HG03432 (cell line): ENCODE results near the gene VAC14.

ENCODE experiments used
- ATAC-seq: cut with Tn5 transposase; IDR thresholded peaks from one replicate; pipeline ENCODE4 v1.9.1; 2021; ENCODE audit warnings: mild to moderate bottlenecking, moderate library complexity; ENCODE audit not compliant: unreplicated experiment

VAC14 gene

DNA sequence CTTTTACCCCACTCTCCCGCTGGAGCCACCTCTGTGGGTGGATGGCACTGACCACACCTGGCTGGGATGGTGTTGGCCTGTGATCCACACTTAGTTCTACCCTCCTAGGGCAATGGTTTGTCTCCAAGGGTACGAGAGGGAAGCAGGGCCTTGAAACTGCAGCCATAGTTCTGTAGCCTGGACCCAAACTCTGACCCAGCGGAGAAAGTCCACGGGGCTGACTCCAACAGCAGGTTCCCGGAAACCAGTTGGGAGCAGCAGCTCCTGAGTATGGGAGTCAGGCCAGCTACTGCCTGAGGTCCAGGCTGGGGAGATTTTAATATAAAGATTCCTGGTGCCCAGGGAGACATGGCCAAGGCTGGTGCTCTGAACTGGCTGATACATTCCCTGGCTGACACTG is 91.5 kb downstream of the VAC14 start:
- no peak for ATAC-seq

DNA sequence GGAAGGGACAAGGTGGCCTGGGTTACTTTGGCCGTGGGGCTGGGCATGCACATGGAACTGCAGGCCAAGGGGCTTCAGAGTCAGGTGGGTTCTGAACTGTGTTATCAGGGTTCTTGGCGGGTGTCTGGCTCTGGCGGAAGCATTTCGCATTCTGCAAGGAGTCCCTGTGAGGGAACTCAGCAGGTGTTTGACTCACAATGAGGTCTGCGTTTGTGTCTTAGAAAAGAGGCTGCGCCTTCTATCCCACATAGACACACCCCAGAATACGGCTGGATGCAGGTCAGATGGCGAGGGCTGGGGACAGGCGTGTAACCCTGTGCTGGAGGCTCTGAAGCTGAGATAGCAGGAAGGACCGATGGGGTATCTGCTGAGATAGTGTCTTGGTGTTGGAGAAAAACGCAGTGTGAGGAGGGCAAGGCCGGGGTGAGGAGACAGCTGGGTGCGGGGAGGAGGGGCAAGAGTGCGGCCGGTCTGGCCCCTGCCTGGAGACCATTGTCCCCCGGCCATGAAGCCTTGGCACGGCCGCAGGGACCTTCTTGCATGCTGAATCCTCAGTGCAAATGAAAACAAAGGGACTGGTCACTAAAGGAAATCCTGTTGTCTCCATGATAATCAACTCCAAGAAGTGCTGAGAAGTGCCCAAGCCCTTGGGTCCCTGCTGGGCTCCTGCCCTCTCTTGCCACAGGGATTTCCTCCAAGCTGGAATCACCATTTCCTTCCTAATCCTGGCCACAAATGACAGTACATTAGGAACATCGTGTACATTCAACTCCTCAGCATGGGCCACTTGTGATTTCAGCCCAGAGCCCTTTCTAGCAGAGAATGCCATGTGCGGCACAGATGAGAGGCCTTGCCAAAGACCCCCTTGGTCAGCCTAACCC is 92.4 kb downstream of the VAC14 start:
- no peak for ATAC-seq

DNA sequence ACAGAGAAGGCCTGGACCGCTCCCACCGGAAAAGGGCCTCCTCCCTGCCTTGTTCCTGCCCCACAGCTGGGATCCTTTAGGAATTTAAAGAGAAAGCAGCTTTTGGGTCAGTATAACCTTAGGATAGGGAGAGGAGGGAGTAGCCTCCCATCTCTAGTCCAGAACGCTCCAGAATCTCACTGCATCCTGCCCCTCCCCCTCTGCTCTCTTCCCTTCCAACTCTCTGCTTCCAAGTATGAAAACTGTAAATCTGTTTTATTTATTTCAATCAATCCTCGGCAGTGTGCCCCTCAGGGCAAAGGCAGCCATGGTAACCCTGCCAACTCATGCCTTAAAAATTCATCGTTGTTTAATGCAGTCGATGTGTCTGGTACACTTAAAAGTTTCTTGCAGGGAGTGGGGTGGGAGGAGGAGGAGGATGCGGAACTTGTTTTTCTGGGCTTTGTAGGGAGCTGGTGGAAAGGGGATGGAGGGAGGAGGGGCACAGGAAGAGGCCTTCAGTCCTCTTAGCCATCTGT is 94.0 kb downstream of the VAC14 start:
- ATAC-seq: no peak

DNA sequence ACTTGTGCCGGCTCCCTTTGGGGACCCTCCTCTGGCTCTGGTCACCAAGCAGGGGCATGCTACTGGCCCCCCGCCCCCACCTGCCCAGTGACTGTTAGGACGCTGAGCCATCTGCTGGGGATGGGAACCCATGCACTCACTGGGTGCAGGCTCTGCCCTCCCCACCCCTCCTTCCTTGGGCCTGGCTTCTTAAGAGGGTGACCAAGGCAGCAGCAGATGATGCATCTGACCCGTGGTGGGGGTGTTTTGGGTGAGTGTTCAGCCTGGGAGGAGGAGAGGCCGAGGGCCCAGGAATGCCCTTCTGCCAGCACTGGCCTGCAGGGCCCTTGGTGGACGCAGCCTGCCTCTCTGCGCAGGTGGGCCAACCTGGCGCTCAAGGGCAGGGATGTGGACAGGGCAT is 95.9 kb downstream of the VAC14 start:
- no peak for ATAC-seq

DNA sequence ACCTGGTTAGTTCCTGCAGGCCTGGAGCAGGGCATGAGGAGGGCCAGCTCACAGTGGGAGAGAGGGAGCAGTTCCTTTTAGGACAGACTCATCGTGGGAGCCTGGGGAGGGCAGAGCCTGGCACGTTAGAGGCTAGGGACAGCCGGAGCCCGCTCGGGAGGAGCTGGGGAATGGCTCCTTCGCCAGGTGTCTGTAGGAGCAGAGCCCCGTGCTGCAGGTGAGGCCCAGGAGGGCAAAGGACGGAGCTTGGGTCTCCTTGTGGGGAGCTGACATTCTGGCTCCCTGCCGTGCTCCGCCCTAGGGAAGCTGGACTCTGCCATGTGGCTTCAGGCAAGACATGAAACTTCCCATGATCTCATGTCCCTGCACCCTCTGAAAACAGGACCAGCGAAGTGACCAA is 96.4 kb downstream of the VAC14 start:
- ATAC-seq: no peak

DNA sequence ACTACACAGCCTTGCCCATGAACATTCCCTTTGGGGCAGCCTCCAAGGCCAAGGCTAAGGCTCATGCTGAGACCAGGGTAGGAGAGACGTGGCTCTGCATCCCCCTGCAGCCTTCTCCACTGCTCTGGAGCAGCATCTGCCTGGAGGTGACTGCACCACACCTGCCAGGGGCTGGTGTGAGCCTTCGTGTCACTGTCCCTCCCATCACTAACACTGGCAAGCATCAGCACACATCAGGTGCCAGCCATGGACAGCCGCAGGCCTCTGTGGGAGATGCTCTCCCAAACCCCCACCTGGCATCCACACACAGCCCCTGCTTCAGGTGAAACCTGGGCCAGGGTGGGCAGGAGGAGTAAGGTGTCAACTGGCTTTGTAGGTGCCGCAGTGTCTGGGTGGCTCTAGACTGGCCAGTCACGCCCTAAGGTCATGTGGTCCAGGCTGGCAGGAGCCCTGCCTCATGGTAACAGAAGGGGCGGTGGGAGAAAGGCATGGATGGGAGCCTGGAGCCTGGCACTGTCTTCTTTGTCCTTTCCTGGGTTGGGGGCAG is 97.0 kb downstream of the VAC14 start:
- no peak for ATAC-seq

DNA sequence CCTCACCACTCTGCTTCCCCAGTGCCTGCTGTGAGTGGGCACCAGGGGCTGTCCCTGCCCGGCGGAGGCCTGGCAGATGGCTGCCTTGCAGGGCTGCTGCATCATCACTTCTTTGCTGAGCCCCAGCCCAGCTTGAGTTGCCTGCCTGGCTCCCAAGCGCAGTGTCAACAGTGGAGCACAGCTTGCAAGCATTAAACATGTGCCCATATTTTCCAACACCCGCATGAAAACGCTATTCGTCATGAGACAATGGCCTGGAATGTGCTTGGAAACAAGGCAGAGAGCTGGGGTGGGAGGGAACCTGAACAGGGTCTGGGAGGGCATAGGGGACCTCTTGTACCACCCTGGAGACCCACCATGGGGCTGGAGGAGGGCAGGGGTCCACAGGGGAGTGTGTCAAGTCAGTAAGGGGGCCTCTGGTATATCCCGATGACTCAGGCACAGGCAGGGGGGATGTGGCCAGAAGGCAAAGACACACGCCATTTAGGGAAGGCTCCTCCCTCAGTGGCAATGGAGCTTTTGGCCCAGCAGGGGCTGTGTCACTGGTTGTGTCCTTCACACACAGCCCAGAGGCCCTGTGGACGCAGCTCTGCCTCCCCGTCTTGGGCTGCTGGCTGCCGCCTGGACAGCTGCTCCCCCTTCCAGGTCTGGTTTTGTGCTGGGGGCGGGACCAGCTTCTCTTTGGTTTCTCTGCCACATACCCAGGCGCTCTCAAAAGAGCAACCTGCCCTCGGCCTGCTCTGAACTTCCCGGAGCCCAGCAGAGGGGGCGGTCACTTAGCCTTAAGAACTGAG is 97.7 kb downstream of the VAC14 start:
- ATAC-seq: no peak

DNA sequence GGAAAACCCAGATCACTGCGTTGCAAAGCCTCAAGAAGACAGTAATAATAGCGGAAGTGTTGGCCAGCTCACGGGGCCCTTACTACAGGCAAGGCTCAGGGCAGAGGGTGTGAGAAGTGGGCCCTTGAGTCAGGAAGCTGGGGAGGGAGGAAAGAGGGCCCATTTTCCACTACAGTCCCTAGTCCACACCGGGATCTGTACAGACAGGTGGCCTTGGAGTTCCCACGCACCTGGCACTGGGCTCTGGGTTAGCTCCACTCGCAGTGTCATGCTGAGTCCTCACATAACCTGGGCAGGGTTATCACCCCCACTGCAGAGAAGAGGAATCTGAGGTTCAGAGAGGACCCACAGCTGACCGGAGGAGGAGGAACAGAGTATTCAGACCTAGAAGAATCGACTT is 98.3 kb downstream of the VAC14 start:
- no peak for ATAC-seq

DNA sequence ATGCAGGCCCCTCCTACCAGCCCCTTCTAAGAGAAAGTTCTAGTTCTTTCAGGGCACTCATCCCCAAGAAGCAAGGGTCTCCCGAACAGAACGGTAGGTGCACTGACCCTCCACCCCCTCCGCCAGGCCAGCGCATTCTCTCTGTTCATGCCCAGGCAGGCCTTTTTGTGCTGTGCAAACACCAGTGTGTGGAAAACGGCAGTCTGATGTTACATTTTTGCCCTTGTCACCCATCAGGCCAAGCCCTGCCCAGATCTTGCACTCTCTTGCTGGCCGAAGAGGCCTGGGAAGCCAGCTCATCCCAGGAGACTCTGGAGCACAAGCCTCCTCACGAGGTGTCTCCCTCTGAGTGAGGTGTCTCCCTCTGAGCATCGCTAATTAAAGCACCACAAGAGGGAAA is 99.0 kb downstream of the VAC14 start:
- no peak for ATAC-seq

DNA sequence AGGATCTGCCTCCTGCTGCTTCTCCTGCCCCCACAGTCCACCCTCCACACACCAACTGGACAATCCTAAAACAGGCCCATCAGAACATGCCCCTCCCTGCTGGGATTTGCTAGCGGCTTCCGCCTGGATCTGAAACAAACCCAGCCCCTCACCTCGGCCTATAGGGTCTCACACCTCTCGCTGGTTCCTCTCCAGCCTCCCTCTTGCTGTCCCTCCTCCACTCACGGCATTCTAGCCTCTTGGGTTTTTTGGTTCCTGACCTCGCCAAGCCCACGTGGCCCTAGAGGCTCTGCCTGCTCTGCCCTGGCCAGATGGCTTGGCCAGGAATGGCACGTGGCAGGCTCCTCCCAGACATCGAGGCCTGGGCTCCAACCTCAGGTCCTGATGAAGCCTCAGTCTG is 99.4 kb downstream of the VAC14 start:
- ATAC-seq: no peak

DNA sequence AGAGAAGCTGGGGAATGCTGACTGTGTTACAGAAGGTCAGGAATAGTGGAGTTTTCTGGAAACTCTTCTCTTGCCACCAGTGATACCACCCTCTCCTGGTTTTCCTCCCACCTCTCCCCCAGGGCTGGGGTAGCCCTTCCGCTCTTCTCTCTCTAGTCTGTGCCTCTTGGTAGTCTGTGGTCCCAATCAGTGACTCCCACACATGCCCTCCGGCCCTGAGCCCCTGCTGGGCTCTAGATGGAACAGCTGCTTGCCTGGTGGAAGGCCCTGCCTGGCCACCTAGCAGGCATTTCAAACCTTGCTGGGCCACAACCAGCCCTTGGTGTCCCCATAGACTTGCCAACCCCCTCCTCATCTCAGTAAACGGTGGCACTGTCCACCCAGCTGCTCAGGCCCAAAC is 99.9 kb downstream of the VAC14 start:
- no peak for ATAC-seq

DNA sequence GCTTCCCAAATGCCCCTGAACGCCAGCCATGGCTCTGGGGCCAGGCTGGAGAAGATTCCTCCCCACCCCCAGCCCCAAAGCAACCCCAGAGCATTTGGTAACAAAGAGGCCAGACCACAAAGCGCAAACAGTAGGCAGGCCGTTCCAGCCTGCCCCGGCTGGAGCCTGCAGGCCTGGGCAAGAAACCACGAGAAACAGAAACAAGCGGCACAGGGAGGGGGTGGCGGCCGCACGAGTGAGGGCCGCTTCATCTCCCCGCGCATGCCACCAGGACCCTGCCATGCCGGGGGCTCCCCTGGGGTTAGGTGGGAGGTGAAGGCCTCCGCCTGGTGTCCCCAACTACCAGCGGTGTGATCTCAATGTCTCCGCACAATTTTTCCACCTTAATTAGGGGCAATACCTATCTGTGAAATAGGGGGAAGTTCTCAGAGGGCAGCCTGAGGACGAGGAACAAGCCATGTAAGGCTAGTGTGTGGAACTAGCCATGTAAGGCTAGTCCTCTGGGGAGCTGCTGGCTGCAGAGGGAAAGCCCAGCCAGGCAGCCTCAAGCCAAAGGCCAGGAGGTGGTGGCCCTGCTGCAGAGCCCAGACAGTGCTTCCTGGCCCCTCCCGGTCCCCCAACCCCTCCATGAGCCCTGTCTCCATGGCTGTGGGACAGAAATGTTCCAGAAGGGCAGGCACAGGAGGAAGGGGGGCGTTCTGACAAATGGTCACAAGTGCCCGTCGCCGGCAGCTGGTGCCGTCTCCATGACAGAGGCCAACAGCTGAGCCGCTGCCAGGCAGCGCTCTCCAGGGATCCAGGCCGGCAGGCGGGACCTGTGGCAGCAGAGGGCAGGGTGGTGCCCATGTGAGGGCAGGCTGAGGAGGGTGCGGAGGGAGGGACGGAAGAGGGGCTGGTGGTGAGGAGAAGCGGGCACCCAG is 100.6 kb downstream of the VAC14 start:
- no peak for ATAC-seq

DNA sequence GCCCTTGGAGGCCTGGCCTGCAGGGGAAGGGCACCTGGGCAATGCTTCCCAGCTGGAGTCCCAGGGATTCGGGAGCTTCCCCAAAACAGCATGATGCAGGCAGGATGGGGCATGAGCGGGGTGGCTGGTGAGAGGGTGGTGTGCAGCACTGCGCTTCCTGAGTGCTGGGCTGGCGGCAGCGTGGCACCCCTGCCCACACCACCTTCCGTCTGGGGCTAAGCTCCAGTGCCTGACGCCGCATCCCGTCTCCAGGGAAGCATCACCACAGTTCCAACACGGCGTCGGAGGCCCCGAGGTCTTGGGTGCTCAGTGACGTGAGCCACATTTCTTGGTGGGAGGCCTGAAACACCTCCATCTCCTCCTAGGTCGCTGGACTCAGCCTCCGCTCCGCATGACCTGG is 101.3 kb downstream of the VAC14 start:
- ATAC-seq: no peak

DNA sequence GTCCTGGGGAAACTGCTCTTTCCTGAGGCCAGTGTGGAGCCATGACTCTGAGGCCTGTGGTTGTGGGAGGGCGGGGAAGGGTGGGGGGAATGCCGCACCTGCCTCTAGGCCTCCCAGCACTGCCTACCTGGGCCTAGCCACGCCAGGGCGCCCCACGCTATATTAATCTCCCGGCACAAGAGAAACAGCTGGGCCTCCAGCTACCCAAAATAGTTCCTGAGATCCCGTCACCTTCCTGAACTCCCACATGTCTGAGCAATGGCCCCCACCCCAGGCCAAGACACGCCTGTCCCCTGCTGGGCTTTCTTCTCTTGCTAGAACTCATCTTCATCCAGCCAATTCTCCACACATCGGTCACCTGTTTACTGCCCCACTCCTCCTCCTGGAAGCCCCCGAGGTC is 102.1 kb downstream of the VAC14 start:
- ATAC-seq: no peak

DNA sequence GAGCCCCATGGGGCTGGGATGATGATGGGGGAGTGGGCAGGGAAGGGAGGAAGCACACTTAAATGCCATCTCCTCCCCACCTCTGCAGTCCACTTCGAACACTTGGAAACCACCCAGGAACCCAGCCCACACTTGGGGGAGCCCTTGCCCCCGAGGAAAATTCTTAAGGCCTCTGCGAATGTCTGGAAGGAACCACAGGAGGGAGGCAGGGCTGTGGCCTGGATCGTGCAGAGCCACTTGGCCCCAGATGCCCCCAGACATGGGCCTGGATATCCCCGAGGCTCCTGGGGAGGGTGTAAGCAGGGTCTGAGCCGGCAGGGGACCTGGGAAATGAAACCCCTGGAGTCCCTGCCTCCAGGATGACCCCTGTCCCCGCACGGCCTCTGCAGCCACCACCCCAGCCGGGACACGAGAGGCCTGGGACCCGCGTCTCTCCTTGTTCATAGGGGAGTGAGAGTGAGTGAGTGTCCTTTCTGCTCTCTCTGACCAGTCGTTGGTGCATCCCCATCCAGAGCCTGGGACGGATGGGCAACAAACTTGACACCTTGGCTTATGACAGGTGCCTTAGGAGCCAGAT is 103.3 kb downstream of the VAC14 start:
- no peak for ATAC-seq

DNA sequence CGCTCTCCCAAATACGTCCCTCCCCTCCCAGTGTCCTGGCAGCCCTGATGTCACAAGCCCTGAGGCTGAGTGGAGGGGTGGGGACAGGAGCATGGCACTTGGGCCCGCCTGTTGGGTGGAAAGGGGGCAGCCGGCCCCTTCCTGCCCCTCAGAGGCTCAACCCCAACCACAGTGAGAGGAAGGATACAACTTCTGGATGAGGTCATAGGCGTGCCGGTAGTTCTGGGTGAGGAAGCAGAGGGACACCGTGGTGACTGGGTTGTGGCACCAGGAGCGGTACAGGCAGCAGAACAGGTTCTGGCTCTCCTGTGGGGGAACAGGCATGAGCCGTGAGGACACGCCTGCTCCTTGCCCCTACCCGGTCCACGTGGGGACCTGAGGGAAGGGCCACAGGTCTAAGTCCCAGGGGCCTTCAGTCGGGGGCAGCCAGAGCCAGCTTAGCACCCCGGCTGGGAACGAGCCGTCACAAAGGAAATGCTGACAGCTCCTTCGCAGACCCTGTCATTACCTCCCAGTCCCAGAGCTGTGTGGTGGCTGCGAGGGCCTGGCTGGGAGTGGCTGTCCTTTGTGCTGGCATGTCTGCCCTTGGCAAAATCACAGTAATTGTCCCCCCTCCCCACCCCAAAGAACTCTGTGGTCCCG is 103.9 kb downstream of the VAC14 start:
- no peak for ATAC-seq

DNA sequence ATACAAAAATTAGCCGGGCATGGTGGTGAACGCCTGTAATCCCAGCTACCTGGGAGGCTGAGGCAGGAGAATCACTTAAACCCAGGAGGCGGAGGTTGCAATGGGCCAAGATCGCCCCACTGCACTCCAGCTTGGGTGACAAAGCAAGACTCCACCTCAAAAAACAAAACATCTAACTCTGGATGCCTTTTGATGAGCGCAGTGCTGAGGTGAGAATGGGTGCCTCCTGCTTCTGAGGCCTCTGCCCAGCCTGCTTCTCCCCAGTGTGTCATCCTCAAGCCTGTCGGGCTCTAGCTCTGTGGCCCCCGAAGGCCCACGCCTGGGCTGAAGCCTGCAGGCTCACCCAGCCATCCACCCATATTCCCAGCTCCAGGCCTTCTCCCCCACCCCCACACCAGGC is 104.6 kb downstream of the VAC14 start:
- no peak for ATAC-seq

DNA sequence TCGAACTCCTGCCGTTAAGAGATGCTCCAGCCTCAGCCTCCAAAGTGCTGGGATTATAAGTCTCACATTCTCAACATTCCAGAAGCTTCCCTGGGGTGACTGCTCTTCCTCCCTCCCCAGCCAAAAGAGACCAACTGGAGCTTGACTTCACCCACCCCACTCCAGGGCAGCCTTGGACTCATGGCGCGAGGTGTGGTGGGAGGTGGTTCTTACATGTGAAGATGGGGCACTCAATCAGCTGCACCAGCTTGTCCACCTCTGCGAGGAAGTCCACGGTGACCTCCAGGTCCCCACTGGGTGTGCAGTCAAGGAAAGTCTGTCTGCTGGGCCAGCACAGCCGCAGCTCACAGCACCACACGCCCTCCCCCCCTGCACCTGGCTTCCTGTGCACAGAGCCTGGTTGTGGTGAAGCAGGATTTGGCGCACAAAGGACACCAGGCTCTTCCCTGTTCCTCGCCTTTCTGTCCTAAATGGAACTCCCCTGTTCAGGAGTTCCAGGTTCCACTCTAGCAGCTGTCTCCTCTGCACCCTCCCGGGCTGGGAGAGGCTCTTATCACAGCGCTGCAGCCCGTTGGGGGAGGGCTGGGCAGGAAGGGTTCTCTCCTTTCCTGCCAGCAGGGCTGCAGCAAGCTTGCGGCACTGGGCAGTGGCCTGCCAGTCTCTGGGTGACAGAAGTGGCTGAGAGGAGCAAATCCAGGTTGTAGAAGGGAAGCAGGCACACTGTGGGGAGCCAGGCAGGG is 105.5 kb downstream of the VAC14 start:
- no peak for ATAC-seq

DNA sequence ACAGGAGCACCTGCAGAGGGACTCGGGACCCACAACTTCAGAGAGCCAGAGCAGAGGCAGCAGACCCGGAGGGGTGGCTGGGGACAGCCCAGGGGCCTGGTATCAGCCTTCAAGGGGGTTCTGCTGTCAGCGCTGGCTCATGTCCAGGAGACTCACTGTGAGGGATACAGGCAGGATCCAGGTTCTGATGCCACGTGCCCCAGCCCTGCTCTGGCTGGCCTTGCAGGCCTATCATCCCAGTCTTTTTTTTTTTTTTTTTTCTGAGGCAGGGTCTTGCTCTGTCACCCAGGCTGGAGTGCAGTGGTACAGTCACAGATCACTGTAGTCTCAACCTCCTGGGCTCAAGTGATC is 106.1 kb downstream of the VAC14 start:
- ATAC-seq: no peak
